Colonic mucosa (tissue), 4 donors: ENCODE data around the gene FRRS1. TPM values are rescaled to one million over a fixed set of nuclear protein-coding genes. Genes with fewer than 3 reads are reported as not detected.

Experiments used
- DNase-seq: peaks from one replicate; pipeline ENCODE4 v3.0.0-alpha.2; 2020
- H3K27ac ChIP-seq: fragments of 200-600 bp; one replicate; pipeline ENCODE4 v1.8.0; 2021
- H3K27me3 ChIP-seq: fragments of 200-600 bp; one replicate; pipeline ENCODE4 v1.8.0; 2021
- H3K36me3 ChIP-seq: fragments of 200-600 bp; one replicate; pipeline ENCODE4 v1.8.0; 2021
- H3K4me1 ChIP-seq: fragments of 200-600 bp; one replicate; pipeline ENCODE4 v1.8.0; 2021; ENCODE audit warnings: mild to moderate bottlenecking
- H3K4me3 ChIP-seq: fragments of 200-600 bp; one replicate; pipeline ENCODE4 v1.8.0; 2021
- H3K9ac ChIP-seq, 2 donors: one replicate each; pipeline ENCODE4 v1.7.0; 2013; ENCODE audit warnings: control low read depth in 2 of 2, low read depth in 2 of 2, low read length in 2 of 2
- H3K9me3 ChIP-seq: fragments of 200-600 bp; one replicate; pipeline ENCODE4 v1.8.0; 2021
- CTCF ChIP-seq: fragments of 200-600 bp; IDR thresholded peaks from one replicate; pipeline ENCODE4 v1.8.0; 2022; ENCODE audit warnings: antibody characterized with exemption, mild to moderate bottlenecking
- intact Hi-C: fragments of 100-400 bp; cut with DNase I; formaldehyde crosslinking; loops from one replicate; pipeline ENCODE4 v1.14.1; 2022
- total RNA-seq, 2 donors: library from RNA; stranded (reverse); fragmentation: NEBNext Ultra II Directional in 1 of 2; extraction: Animal tissue kit (Norgen Biotek cat#: 25700) in 1 of 2; gene quantifications; one replicate each; pipeline ENCODE4 v1.2.1, GENCODE V29; 2021
- donor health status: healthy.
- donor health status: DM: no; HTN: no; CAD: no.
- donor health status: DM: no; HTN: no; CAD: no.

FRRS1 gene
- total RNA-seq, 2 donors from 2014 or later, result 16.7 to 17.1 TPM

- intact Hi-C loops, result no loop called here
- Histone ChIP-seq H3K4me1 (no peaks in the 10 kb centered on the region), H3K9me3 (no peaks in the 10 kb centered on the region), H3K9ac (no peak overlapping the region), H3K27me3 (no peaks in the 10 kb centered on the region), H3K4me3 (no peak overlapping the region), H3K36me3 (no peaks in the 10 kb centered on the region), H3K27ac (no peak overlapping the region)
- TF ChIP-seq CTCF, result no peak
- no peak for DNase-seq
Measured at GRCh38 chr1:99751877-99752504, 14.4 kb downstream of the FRRS1 start.

GRCh38 chr1:99749504-99750347 is 16.7 kb downstream of the FRRS1 start:
- Histone ChIP-seq H3K36me3 (no peaks in the 10 kb centered on the region), H3K9me3 (no peaks in the 10 kb centered on the region), H3K9ac (no peak overlapping the region), H3K27me3 (no peaks in the 10 kb centered on the region), H3K27ac (no peak overlapping the region), H3K4me1 (no peaks in the 10 kb centered on the region), H3K4me3 (no peak overlapping the region)
- intact Hi-C loops, result no loop called here
- TF ChIP-seq CTCF, result no peak
- DNase-seq, result no peak

GRCh38 chr1:99748419-99748818 is 18.0 kb downstream of the FRRS1 start:
- no peak for TF ChIP-seq CTCF
- no peak overlapping the region for H3K9ac ChIP-seq
- H3K9me3 ChIP-seq, result no peaks in the 10 kb centered on the region
- intact Hi-C loops, result no loop called here
- H3K4me1 ChIP-seq, result no peaks in the 10 kb centered on the region
- no peak for DNase-seq
- no peak overlapping the region for H3K27ac ChIP-seq
- no peaks in the 10 kb centered on the region for H3K27me3 ChIP-seq
- H3K36me3 ChIP-seq, result no peaks in the 10 kb centered on the region
- no peak overlapping the region for H3K4me3 ChIP-seq

GRCh38 chr1:99745684-99746083 is 20.8 kb downstream of the FRRS1 start:
- no peaks in the 10 kb centered on the region for H3K9me3 ChIP-seq
- DNase-seq, result no peak
- H3K4me3 ChIP-seq, result no peak overlapping the region
- H3K27ac ChIP-seq, result no peak overlapping the region
- intact Hi-C loops, result no loop called here
- no peaks in the 10 kb centered on the region for H3K36me3 ChIP-seq
- no peaks in the 10 kb centered on the region for H3K4me1 ChIP-seq
- no peak for TF ChIP-seq CTCF
- no peak overlapping the region for H3K9ac ChIP-seq
- H3K27me3 ChIP-seq, result no peaks in the 10 kb centered on the region

- Histone ChIP-seq H3K36me3 (no peaks in the 10 kb centered on the region), H3K27me3 (no peaks in the 10 kb centered on the region), H3K4me1 (no peaks in the 10 kb centered on the region), H3K27ac (no peak overlapping the region), H3K4me3 (no peak overlapping the region), H3K9ac (no peak overlapping the region), H3K9me3 (no peaks in the 10 kb centered on the region)
- no peak for TF ChIP-seq CTCF
- intact Hi-C loops, result no loop called here
- DNase-seq, result no peak
Measured at GRCh38 chr1:99745061-99745460, 21.4 kb downstream of the FRRS1 start.
